CD4-positive, CD25-positive, alpha-beta regulatory T cell (primary cell): ENCODE data around the gene CCBE1. TPM values are rescaled to one million over a fixed set of nuclear protein-coding genes. Genes with fewer than 3 reads are reported as not detected.

Experiments used
- ATAC-seq, 2 donors: fragments of 150-1000 bp; cut with Tn5 transposase; one replicate each; pipeline ENCODE4 v1.10.0; 2021; ENCODE audit warnings: low read depth in 2 of 2, moderate number of reproducible peaks in 2 of 2, moderate library complexity in 1 of 2
- DNase-seq, 3 donors: peaks; one replicate each; pipeline versions ENCODE4 v3.0.0 to v3.0.0-alpha.2; 2012 to 2022; ENCODE audit warnings: mixed read lengths in 1 of 3
- H3K27ac ChIP-seq: one replicate; pipeline ENCODE4 v1.7.0; 2013; ENCODE audit warnings: mild to moderate bottlenecking, low read length; ENCODE audit not compliant: insufficient read depth, poor library complexity, severe bottlenecking
- H3K27me3 ChIP-seq: one replicate; pipeline ENCODE4 v1.7.0; 2013; ENCODE audit warnings: low read length; ENCODE audit not compliant: control insufficient read depth, insufficient read depth
- H3K36me3 ChIP-seq: one replicate; pipeline ENCODE4 v1.7.0; 2013; ENCODE audit warnings: mild to moderate bottlenecking, low read length, moderate library complexity; ENCODE audit not compliant: control insufficient read depth, insufficient read depth
- H3K4me1 ChIP-seq: 2 replicates; pipeline ENCODE4 v1.7.0; 2013; ENCODE audit warnings: mild to moderate bottlenecking, low read length; ENCODE audit not compliant: insufficient read depth, control insufficient read depth, poor library complexity, severe bottlenecking
- H3K4me3 ChIP-seq: one replicate; pipeline ENCODE4 v1.7.0; 2013; ENCODE audit warnings: low read depth, mild to moderate bottlenecking, low read length, moderate library complexity
- H3K9me3 ChIP-seq, 2 experiments: 1 replicate in 1 of 2; 2 replicates in 1 of 2; pipeline ENCODE4 v1.7.0; 2013; ENCODE audit warnings: low read length in 2 of 2, mild to moderate bottlenecking in 1 of 2, moderate library complexity in 1 of 2; ENCODE audit not compliant: control insufficient read depth in 2 of 2
- H3K27ac Mint-ChIP-seq, 3 donors: one replicate each; pipeline ENCODE4 v1.8.0; 2020 to 2022; ENCODE audit warnings: mild to moderate bottlenecking in 3 of 3, mixed read lengths in 3 of 3, moderate library complexity in 2 of 3
- H3K27me3 Mint-ChIP-seq: one replicate; pipeline ENCODE4 v1.8.0; 2022; ENCODE audit warnings: mild to moderate bottlenecking, mixed read lengths
- H3K36me3 Mint-ChIP-seq: one replicate; pipeline ENCODE4 v1.8.0; 2020; ENCODE audit warnings: mixed read lengths
- H3K4me1 Mint-ChIP-seq, 4 donors: one replicate each; pipeline ENCODE4 v1.8.0; 2020 to 2022; ENCODE audit warnings: mixed read lengths in 4 of 4, mild to moderate bottlenecking in 1 of 4
- H3K4me3 Mint-ChIP-seq, 4 donors: one replicate each; pipeline ENCODE4 v1.8.0; 2020 to 2022; ENCODE audit warnings: mild to moderate bottlenecking in 4 of 4, mixed read lengths in 4 of 4, moderate library complexity in 3 of 4
- H3K9me3 Mint-ChIP-seq, 7 donors: one replicate each; pipeline ENCODE4 v1.8.0; 2020 to 2022; ENCODE audit warnings: mixed read lengths in 7 of 7, mild to moderate bottlenecking in 3 of 7, moderate library complexity in 2 of 7
- polyA plus RNA-seq, 4 donors: library from polyadenylated mRNA; unstranded; fragments of 300-500 nt; fragmentation: Illumina TruSeq; gene quantifications; one replicate each; pipeline ENCODE4 v1.2.3, GENCODE V29; 2021
- total RNA-seq: library from RNA; stranded (reverse); gene quantifications from one replicate; pipeline ENCODE4 v1.2.3, GENCODE V29; 2022

The CCBE1 gene
- total and polyA plus RNA-seq, 5 donors from 2014 or later: not detected

GRCh38 chr18:59485382-59485781 is 211.8 kb downstream of the CCBE1 start:
- H3K27me3 ChIP-seq: peaks cover 3% of the 10 kb centered on the region
- no peak overlapping the region for H3K27ac ChIP-seq
- no peaks in the 10 kb centered on the region for H3K9me3 ChIP-seq
- DNase-seq (no peak), ATAC-seq (no peak)
- H3K4me3 ChIP-seq: no peak overlapping the region
- Mint-ChIP-seq H3K4me1 (no peaks in the 10 kb centered on the region), H3K9me3 (peaks cover 0 to 2% (median 0%) of the 10 kb centered on the region in 7 donors), H3K27me3 (peaks cover 21% of the 10 kb centered on the region), H3K27ac (no peak overlapping the region), H3K36me3 (no peaks in the 10 kb centered on the region), H3K4me3 (no peak overlapping the region)
- no peaks in the 10 kb centered on the region for H3K4me1 ChIP-seq
- H3K36me3 ChIP-seq: no peaks in the 10 kb centered on the region

- no peak for ATAC-seq
Measured at GRCh38 chr18:59484561-59485328, 212.5 kb downstream of the CCBE1 start.

GRCh38 chr18:59484131-59484530 is 213.1 kb downstream of the CCBE1 start:
- Histone ChIP-seq H3K27me3 (peaks cover 3% of the 10 kb centered on the region), H3K4me3 (no peak overlapping the region), H3K36me3 (no peaks in the 10 kb centered on the region), H3K27ac (no peak overlapping the region), H3K9me3 (no peaks in the 10 kb centered on the region), H3K4me1 (no peaks in the 10 kb centered on the region)
- Mint-ChIP-seq H3K36me3 (no peaks in the 10 kb centered on the region), H3K4me3 (no peak overlapping the region), H3K9me3 (peaks cover 0 to 2% (median 0%) of the 10 kb centered on the region in 7 donors), H3K4me1 (no peaks in the 10 kb centered on the region), H3K27me3 (peaks cover 28% of the 10 kb centered on the region), H3K27ac (no peak overlapping the region)
- ATAC-seq: no peak
- DNase-seq: no peak

More at GRCh38 chr18:59484561-59485328, 212.5 kb downstream of the CCBE1 start:
- no peak overlapping the region for H3K27ac Mint-ChIP-seq
- H3K27me3 Mint-ChIP-seq: peaks cover 22% of the 10 kb centered on the region
- H3K4me3 ChIP-seq: no peak overlapping the region
- H3K27me3 ChIP-seq: peaks cover 3% of the 10 kb centered on the region
- no peaks in the 10 kb centered on the region for H3K36me3 ChIP-seq
- no peaks in the 10 kb centered on the region for H3K36me3 Mint-ChIP-seq
- peak overlapping the region in 1 of 4 donors; percentile 27 for H3K4me3 Mint-ChIP-seq
- no peaks in the 10 kb centered on the region for H3K9me3 ChIP-seq
- H3K27ac ChIP-seq: no peak overlapping the region
- no peaks in the 10 kb centered on the region for H3K4me1 ChIP-seq
- DNase-seq: no peak
- peaks cover 0 to 2% (median 0%) of the 10 kb centered on the region in 7 donors for H3K9me3 Mint-ChIP-seq
- H3K4me1 Mint-ChIP-seq: no peaks in the 10 kb centered on the region

- no peaks in the 10 kb centered on the region for H3K36me3 Mint-ChIP-seq
- no peak for ATAC-seq
- no peak overlapping the region for H3K27ac Mint-ChIP-seq
- Histone ChIP-seq H3K36me3 (no peaks in the 10 kb centered on the region), H3K4me1 (no peaks in the 10 kb centered on the region), H3K27me3 (peaks cover 8% of the 10 kb centered on the region), H3K4me3 (no peak overlapping the region), H3K27ac (no peak overlapping the region), H3K9me3 (no peaks in the 10 kb centered on the region)
- H3K27me3 Mint-ChIP-seq: peaks cover 28% of the 10 kb centered on the region
- H3K4me1 Mint-ChIP-seq: no peaks in the 10 kb centered on the region
- H3K4me3 Mint-ChIP-seq: no peak overlapping the region
- no peak for DNase-seq
- peaks cover 0 to 4% (median 0%) of the 10 kb centered on the region in 7 donors for H3K9me3 Mint-ChIP-seq
Measured at GRCh38 chr18:59481436-59481835, 215.8 kb downstream of the CCBE1 start.

- Histone ChIP-seq H3K27ac (no peak overlapping the region), H3K36me3 (no peaks in the 10 kb centered on the region), H3K4me3 (no peak overlapping the region), H3K4me1 (no peaks in the 10 kb centered on the region), H3K9me3 (no peaks in the 10 kb centered on the region), H3K27me3 (peaks cover 8% of the 10 kb centered on the region)
- no peaks in the 10 kb centered on the region for H3K36me3 Mint-ChIP-seq
- ATAC-seq (no peak), DNase-seq (no peak)
- no peak overlapping the region for H3K27ac Mint-ChIP-seq
- peaks cover 32% of the 10 kb centered on the region for H3K27me3 Mint-ChIP-seq
- no peaks in the 10 kb centered on the region for H3K4me1 Mint-ChIP-seq
- no peak overlapping the region for H3K4me3 Mint-ChIP-seq
- H3K9me3 Mint-ChIP-seq: peaks cover 0 to 6% (median 0%) of the 10 kb centered on the region in 7 donors
Measured at GRCh38 chr18:59479776-59480175, 217.4 kb downstream of the CCBE1 start.

- H3K9me3 ChIP-seq: no peaks in the 10 kb centered on the region
- H3K9me3 Mint-ChIP-seq: peaks cover 0 to 6% (median 3%) of the 10 kb centered on the region in 7 donors
- H3K27ac ChIP-seq: no peak overlapping the region
- DNase-seq: no peak
- H3K36me3 ChIP-seq: no peaks in the 10 kb centered on the region
- H3K27me3 Mint-ChIP-seq: peaks cover 29% of the 10 kb centered on the region
- no peaks in the 10 kb centered on the region for H3K36me3 Mint-ChIP-seq
- H3K4me1 Mint-ChIP-seq: no peaks in the 10 kb centered on the region
- no peak for ATAC-seq
- H3K4me1 ChIP-seq: no peaks in the 10 kb centered on the region
- no peak overlapping the region for H3K4me3 Mint-ChIP-seq
- H3K27ac Mint-ChIP-seq: no peak overlapping the region
- H3K4me3 ChIP-seq: no peak overlapping the region
- H3K27me3 ChIP-seq: peaks cover 8% of the 10 kb centered on the region
Measured at GRCh38 chr18:59478591-59478990, 218.6 kb downstream of the CCBE1 start.

- H3K9me3 ChIP-seq: no peaks in the 10 kb centered on the region
- Mint-ChIP-seq H3K4me3 (no peak overlapping the region), H3K4me1 (no peaks in the 10 kb centered on the region), H3K36me3 (no peaks in the 10 kb centered on the region), H3K27me3 (peaks cover 26% of the 10 kb centered on the region), H3K9me3 (peaks cover 0 to 5% (median 3%) of the 10 kb centered on the region in 7 donors), H3K27ac (no peak overlapping the region)
- DNase-seq (no peak), ATAC-seq (no peak)
- peaks cover 8% of the 10 kb centered on the region for H3K27me3 ChIP-seq
- no peaks in the 10 kb centered on the region for H3K36me3 ChIP-seq
- no peak overlapping the region for H3K4me3 ChIP-seq
- H3K4me1 ChIP-seq: no peaks in the 10 kb centered on the region
- H3K27ac ChIP-seq: no peak overlapping the region
Measured at GRCh38 chr18:59477849-59478248, 219.4 kb downstream of the CCBE1 start.

GRCh38 chr18:59470561-59471121 is 226.6 kb downstream of the CCBE1 start:
- Mint-ChIP-seq H3K36me3 (no peaks in the 10 kb centered on the region), H3K27me3 (peaks cover 4% of the 10 kb centered on the region), H3K27ac (no peak overlapping the region), H3K4me1 (no peaks in the 10 kb centered on the region), H3K4me3 (no peak overlapping the region), H3K9me3 (peaks cover 0 to 3% (median 2%) of the 10 kb centered on the region in 7 donors)
- Histone ChIP-seq H3K27ac (no peak overlapping the region), H3K36me3 (no peaks in the 10 kb centered on the region), H3K4me1 (no peaks in the 10 kb centered on the region), H3K9me3 (no peaks in the 10 kb centered on the region), H3K27me3 (no peaks in the 10 kb centered on the region), H3K4me3 (no peak overlapping the region)
- ATAC-seq (no peak), DNase-seq (no peak)
